ENCODE results near the gene AHSA1. TPM values are rescaled to one million over a fixed set of nuclear protein-coding genes. Genes with fewer than 3 reads are reported as not detected.

The AHSA1 gene
- total RNA-seq, 4 donors from 2014 or later, result 91.8 to 1,536 (median 141) TPM

DNA sequence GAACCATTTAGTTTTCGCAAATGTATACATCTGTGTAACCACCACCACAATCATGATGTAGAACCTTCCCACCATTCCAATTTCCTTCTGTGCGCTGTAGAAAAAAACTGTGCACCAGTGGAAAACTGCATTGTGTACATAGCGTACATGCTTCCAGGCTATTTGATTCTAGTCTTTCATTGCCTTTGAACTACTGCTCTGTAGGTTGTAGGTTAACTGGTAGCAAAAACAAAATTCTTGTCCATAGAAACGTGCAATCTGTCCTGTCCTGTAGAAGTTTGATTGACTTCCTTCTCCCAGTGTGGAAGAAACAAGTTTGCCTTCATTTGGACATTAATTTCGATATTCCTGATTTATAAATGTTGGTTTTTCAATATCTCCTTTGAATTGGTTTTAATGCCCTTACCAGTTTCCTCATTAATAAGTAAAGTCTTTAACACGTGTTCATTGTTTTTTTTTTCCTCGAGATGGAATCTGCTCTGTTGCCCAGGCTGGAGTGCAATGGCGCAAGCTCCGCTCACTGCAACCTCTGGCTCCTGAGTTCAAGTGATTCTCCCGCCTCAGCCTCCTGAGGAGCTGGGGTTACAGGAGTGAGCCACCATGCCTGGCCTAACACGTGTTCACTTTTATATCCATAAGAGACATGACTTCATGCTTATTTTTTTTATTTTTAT lies 44.4 kb downstream of the AHSA1 start:
- Histone ChIP-seq H3K36me3 (no peaks in the 10 kb centered on the region), H3K27ac (no peak overlapping the region), H3K4me3 (no peak overlapping the region), H3K4me1 (peaks cover 0 to 4% of the 10 kb centered on the region in 2 donors), H3K9me3 (no peaks in the 10 kb centered on the region), H3K27me3 (no peaks in the 10 kb centered on the region)
- TF ChIP-seq POLR2A (IDR thresholded peaks at IDR 0.05), result no peak
- TF ChIP-seq, protein P1, sequence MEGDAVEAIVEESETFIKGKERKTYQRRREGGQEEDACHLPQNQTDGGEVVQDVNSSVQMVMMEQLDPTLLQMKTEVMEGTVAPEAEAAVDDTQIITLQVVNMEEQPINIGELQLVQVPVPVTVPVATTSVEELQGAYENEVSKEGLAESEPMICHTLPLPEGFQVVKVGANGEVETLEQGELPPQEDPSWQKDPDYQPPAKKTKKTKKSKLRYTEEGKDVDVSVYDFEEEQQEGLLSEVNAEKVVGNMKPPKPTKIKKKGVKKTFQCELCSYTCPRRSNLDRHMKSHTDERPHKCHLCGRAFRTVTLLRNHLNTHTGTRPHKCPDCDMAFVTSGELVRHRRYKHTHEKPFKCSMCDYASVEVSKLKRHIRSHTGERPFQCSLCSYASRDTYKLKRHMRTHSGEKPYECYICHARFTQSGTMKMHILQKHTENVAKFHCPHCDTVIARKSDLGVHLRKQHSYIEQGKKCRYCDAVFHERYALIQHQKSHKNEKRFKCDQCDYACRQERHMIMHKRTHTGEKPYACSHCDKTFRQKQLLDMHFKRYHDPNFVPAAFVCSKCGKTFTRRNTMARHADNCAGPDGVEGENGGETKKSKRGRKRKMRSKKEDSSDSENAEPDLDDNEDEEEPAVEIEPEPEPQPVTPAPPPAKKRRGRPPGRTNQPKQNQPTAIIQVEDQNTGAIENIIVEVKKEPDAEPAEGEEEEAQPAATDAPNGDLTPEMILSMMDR (IDR thresholded peaks at IDR 0.05), result no peak
- no peak for DNase-seq
- intact Hi-C loops (cut with DNase I; ENCODE audit: low total_unique reads), result no loop called here

DNA sequence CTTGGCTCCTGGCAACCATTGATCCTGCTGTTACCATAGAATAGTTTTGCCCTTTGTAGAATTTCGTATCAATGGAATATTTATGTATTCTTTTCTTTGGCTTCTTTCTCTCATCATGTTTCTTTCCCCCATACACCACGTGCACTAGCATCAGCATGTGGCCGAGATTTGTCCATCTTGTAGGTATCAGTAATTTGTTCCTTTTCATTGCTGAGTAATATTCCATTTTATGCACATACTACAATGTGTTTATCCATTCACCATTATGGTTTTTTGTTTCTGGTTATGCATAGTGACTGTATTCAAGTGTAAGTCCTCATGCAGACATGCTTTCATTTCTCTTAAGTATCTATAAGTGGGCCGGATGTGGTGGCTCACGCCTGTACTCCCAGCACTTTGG lies 45.2 kb downstream of the AHSA1 start:
- DNase-seq, result no peak
- TF ChIP-seq, protein P1 (IDR thresholded peaks at IDR 0.05), result no peak
- no peak for TF ChIP-seq POLR2A (IDR thresholded peaks at IDR 0.05)
- no peak overlapping the region for H3K4me3 ChIP-seq
- no peaks in the 10 kb centered on the region for H3K27me3 ChIP-seq
- H3K36me3 ChIP-seq, result no peaks in the 10 kb centered on the region
- no peak overlapping the region for H3K27ac ChIP-seq
- peaks cover 0 to 4% of the 10 kb centered on the region in 2 donors for H3K4me1 ChIP-seq
- no peaks in the 10 kb centered on the region for H3K9me3 ChIP-seq
- intact Hi-C loops (cut with DNase I; ENCODE audit: low total_unique reads), result no loop called here

DNA sequence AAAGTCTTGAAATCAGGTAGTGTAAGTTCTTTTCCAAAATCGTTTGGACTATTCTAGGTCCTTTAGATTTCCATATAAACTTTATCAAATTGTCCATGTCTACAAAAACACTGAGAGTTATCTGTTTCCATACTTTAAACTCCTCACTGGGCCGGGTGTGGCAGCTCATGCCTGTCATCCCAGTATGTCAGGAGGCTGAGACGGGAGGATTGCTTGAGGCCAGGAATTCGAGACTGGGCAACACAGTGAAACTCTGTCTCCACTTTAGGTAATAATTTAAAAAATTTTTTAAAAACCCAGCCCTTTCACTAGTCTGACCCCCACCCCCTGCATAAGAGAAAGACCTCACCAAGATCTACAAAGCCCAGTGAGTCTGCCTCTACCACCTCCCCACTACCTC lies 47.1 kb downstream of the AHSA1 start:
- TF ChIP-seq, protein P1 (IDR thresholded peaks at IDR 0.05), result no peak
- TF ChIP-seq POLR2A (IDR thresholded peaks at IDR 0.05), result no peak
- Histone ChIP-seq H3K27ac (no peak overlapping the region), H3K4me3 (no peak overlapping the region), H3K36me3 (no peaks in the 10 kb centered on the region), H3K27me3 (no peaks in the 10 kb centered on the region), H3K4me1 (no peaks in the 10 kb centered on the region), H3K9me3 (no peaks in the 10 kb centered on the region)
- intact Hi-C loops (cut with DNase I; ENCODE audit: low total_unique reads), result no loop called here
- DNase-seq, result no peak

DNA sequence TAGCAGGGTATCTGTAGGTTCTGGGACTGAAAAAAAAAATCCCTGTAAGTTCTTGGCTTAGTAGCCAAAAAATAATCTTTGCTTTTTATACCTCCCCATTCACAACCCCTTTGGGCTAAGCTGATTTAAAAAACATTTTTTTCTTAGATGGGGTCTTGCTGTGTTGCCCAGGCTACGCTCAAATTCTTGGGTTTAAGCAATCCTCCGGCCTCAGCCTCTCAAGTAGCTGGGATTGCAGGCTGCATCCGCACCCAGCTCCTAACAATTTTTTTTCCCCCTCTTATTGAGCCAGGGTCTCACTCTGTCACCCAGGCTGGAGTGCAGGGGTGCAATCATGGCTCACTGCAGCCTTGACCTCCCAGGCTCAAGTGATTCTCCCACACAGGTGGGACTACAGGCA lies 49.9 kb downstream of the AHSA1 start:
- Histone ChIP-seq H3K4me1 (no peaks in the 10 kb centered on the region), H3K4me3 (no peak overlapping the region), H3K36me3 (no peaks in the 10 kb centered on the region), H3K27me3 (no peaks in the 10 kb centered on the region), H3K9me3 (no peaks in the 10 kb centered on the region), H3K27ac (peak overlapping the region; percentile 73 to 85)
- TF ChIP-seq, protein P1 (IDR thresholded peaks at IDR 0.05), result no peak
- TF ChIP-seq POLR2A (IDR thresholded peaks at IDR 0.05), result no peak
- intact Hi-C loops (cut with DNase I; ENCODE audit: low total_unique reads), result no loop called here
- no peak for DNase-seq

DNA sequence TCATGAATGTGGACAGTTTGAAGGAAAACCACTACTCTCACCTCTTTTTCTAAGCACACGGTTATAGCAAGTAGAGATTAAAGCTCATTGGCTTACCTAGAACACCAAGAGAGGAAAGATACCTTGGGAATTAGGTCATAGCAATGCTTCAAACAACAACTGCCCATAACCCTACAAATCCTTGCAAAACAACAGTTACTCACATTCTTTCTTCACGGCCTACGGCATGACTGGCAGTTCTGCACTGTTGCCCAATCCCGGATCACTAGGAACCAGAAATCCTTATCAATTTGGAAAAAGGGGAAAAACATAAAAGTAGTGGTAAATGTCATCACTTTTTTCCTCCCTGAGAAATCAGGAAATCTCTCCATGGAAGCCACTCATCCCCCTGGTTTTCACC lies 50.4 kb downstream of the AHSA1 start:
- no peaks in the 10 kb centered on the region for H3K27me3 ChIP-seq
- DNase-seq, result no peak
- peak overlapping the region; percentile 73 to 85 for H3K27ac ChIP-seq
- intact Hi-C loops (cut with DNase I; ENCODE audit: low total_unique reads), result no loop called here
- TF ChIP-seq POLR2A (IDR thresholded peaks at IDR 0.05), result no peak
- TF ChIP-seq, protein P1 (IDR thresholded peaks at IDR 0.05), result no peak
- no peaks in the 10 kb centered on the region for H3K36me3 ChIP-seq
- H3K9me3 ChIP-seq, result no peaks in the 10 kb centered on the region
- H3K4me1 ChIP-seq, result no peaks in the 10 kb centered on the region
- no peak overlapping the region for H3K4me3 ChIP-seq
